GM23338 (cell line): Measurements from ENCODE around the gene WAPL. TPM values are rescaled to one million over a fixed set of nuclear protein-coding genes. Genes with fewer than 3 reads are reported as not detected.

ENCODE experiments used
- ATAC-seq: fragments of 200-7000 bp; cut with Tn5 transposase; 3 replicates; pipeline ENCODE4 v1.9.1; 2020
- DNase-seq: peaks from one replicate; pipeline ENCODE4 v3.0.0-alpha.2; 2015; ENCODE audit warnings: low spot score
- H2AFZ ChIP-seq: fragments of 200-600 bp; sonication (generic); 2 replicates; pipeline ENCODE4 v1.8.0; 2016; ENCODE audit warnings: antibody characterized with exemption, mild to moderate bottlenecking, moderate library complexity
- H3F3A ChIP-seq: fragments of 200-600 bp; sonication (generic); replicated peaks from 2 replicates; pipeline ENCODE4 v1.8.0; 2017; ENCODE audit warnings: antibody characterized with exemption, mixed run types, low read depth
- H3K27ac ChIP-seq: fragments of 200-600 bp; sonication (generic); 2 replicates; pipeline ENCODE4 v1.6.1; 2016; ENCODE audit warnings: low read depth
- H3K27me3 ChIP-seq: fragments of 200-600 bp; sonication (generic); 2 replicates; pipeline ENCODE4 v1.8.0; 2016; ENCODE audit warnings: mild to moderate bottlenecking, mixed run types, moderate library complexity; ENCODE audit not compliant: insufficient read depth
- H3K36me3 ChIP-seq: fragments of 200-600 bp; sonication (generic); 2 replicates; pipeline ENCODE4 v1.8.0; 2016; ENCODE audit warnings: mild to moderate bottlenecking; ENCODE audit not compliant: insufficient read depth
- H3K4me1 ChIP-seq: fragments of 200-600 bp; sonication (generic); 2 replicates; pipeline ENCODE4 v1.8.0; 2016; ENCODE audit warnings: mild to moderate bottlenecking, moderate library complexity; ENCODE audit not compliant: insufficient read depth
- H3K4me2 ChIP-seq: fragments of 200-600 bp; sonication (generic); 2 replicates; pipeline ENCODE4 v1.7.1; 2017; ENCODE audit warnings: mixed run types
- H3K4me3 ChIP-seq: fragments of 200-600 bp; sonication (generic); 2 replicates; pipeline ENCODE4 v1.6.1; 2016; ENCODE audit warnings: mixed run types
- H3K79me2 ChIP-seq: fragments of 200-600 bp; sonication (generic); replicated peaks from 2 replicates; pipeline ENCODE4 v1.8.0; 2017; ENCODE audit warnings: mild to moderate bottlenecking; ENCODE audit not compliant: insufficient read depth
- H3K9me2 ChIP-seq: fragments of 200-600 bp; sonication (generic); 2 replicates; pipeline ENCODE4 v1.8.0; 2017; ENCODE audit not compliant: insufficient read depth
- H4K20me1 ChIP-seq: fragments of 200-600 bp; sonication (generic); replicated peaks from 2 replicates; pipeline ENCODE4 v1.8.0; 2017; ENCODE audit warnings: mild to moderate bottlenecking; ENCODE audit not compliant: insufficient read depth
- H3K27ac Mint-ChIP-seq: 2 replicates; pipeline ENCODE4 v1.8.0; 2020; ENCODE audit warnings: inconsistent platforms, mild to moderate bottlenecking, moderate library complexity, mixed read lengths
- H3K27me3 Mint-ChIP-seq: 3 replicates; pipeline ENCODE4 v1.8.0; 2022; ENCODE audit warnings: low read depth, mild to moderate bottlenecking, moderate library complexity, mixed read lengths, inconsistent platforms; ENCODE audit not compliant: insufficient read depth, poor library complexity
- H3K36me3 Mint-ChIP-seq: 3 replicates; pipeline ENCODE4 v1.8.0; 2021; ENCODE audit warnings: low read depth, mild to moderate bottlenecking, inconsistent platforms, moderate library complexity, mixed read lengths
- H3K4me1 Mint-ChIP-seq: 3 replicates; pipeline ENCODE4 v1.8.0; 2020; ENCODE audit warnings: mild to moderate bottlenecking, inconsistent platforms, mixed read lengths
- H3K4me3 Mint-ChIP-seq: 3 replicates; pipeline ENCODE4 v1.8.0; 2021; ENCODE audit warnings: moderate library complexity, mild to moderate bottlenecking, inconsistent platforms, mixed read lengths
- H3K9me3 Mint-ChIP-seq: 3 replicates; pipeline ENCODE4 v1.8.0; 2020; ENCODE audit warnings: moderate library complexity, mild to moderate bottlenecking, inconsistent platforms, mixed read lengths
- CREB1 ChIP-seq: fragments of 250-450 bp; sonication (Bioruptor Pico); IDR thresholded peaks from 2 replicates; pipeline ENCODE4 v1.5.0; 2020; ENCODE audit warnings: low read depth, mild to moderate bottlenecking, moderate library complexity
- CTCF ChIP-seq, 2 experiments: fragments of 200-600 bp in 1 of 2; sonication (generic) in 1 of 2; conservative IDR thresholded peaks; 2 replicates each; pipeline versions ENCODE4 v1.5.1 to v1.6.1; 2016 to 2017; ENCODE audit warnings: antibody characterized with exemption in 2 of 2, low read depth in 2 of 2, mild to moderate bottlenecking in 2 of 2, moderate library complexity in 1 of 2
- ETS1 ChIP-seq: IDR thresholded peaks from 2 replicates; pipeline ENCODE4 v1.6.1; 2016; ENCODE audit warnings: antibody characterized with exemption
- EZH2 ChIP-seq: fragments of 200-600 bp; sonication (generic); IDR thresholded peaks from one replicate; pipeline ENCODE4 v1.8.0; 2017; ENCODE audit warnings: antibody characterized with exemption, mild to moderate bottlenecking, low read depth; ENCODE audit not compliant: unreplicated experiment
- EZH2phosphoT487 ChIP-seq: fragments of 200-600 bp; sonication (generic); IDR thresholded peaks from one replicate; pipeline ENCODE4 v1.8.1; 2018; ENCODE audit warnings: antibody characterized with exemption; ENCODE audit not compliant: unreplicated experiment
- JUNB ChIP-seq: IDR thresholded peaks from one replicate; pipeline ENCODE4 v1.6.1; 2016; ENCODE audit warnings: antibody characterized with exemption; ENCODE audit not compliant: unreplicated experiment
- NANOG ChIP-seq: IDR thresholded peaks from 2 replicates; pipeline ENCODE4 v1.6.1; 2016; ENCODE audit warnings: antibody characterized with exemption, borderline replicate concordance
- POLR2AphosphoS5 ChIP-seq: IDR thresholded peaks from 2 replicates; pipeline ENCODE4 v1.6.1; 2016; ENCODE audit warnings: antibody characterized with exemption, low read depth
- REST ChIP-seq: IDR thresholded peaks from one replicate; pipeline ENCODE4 v1.6.1; 2018; ENCODE audit warnings: antibody characterized with exemption; ENCODE audit not compliant: unreplicated experiment
- STAT1 ChIP-seq: IDR thresholded peaks from one replicate; pipeline ENCODE4 v1.6.1; 2016; ENCODE audit warnings: antibody characterized with exemption; ENCODE audit not compliant: unreplicated experiment
- ZNF114 ChIP-seq: fragments of 250-450 bp; sonication (Bioruptor Pico); IDR thresholded peaks from 2 replicates; pipeline ENCODE4 v1.5.0; 2020; ENCODE audit warnings: mild to moderate bottlenecking, moderate library complexity
- ZNF331 ChIP-seq: fragments of 250-450 bp; sonication (Bioruptor Pico); IDR thresholded peaks from 2 replicates; pipeline ENCODE4 v1.5.0; 2020; ENCODE audit warnings: low read depth, mild to moderate bottlenecking, moderate library complexity
- ZNF462 ChIP-seq: fragments of 250-450 bp; sonication (Bioruptor Pico); IDR thresholded peaks from 2 replicates; pipeline ENCODE4 v1.5.0; 2020; ENCODE audit warnings: mild to moderate bottlenecking, moderate library complexity
- polyA plus RNA-seq: library from polyadenylated mRNA; unstranded; fragments of >200 nt; fragmentation: Nextera tagmentation; extraction: Ambion mirVana; gene quantifications from 2 replicates; pipeline ENCODE4 v1.2.1, GENCODE V29; 2016
- total RNA-seq: library from RNA; depleted of rRNA; stranded (reverse); fragments of >200 nt; shearing (Covaris generic); gene quantifications from 2 replicates; pipeline ENCODE4 v1.2.3, GENCODE V29; 2014

WAPL gene
- total and polyA plus RNA-seq, 2 experiments from 2014 or later = 25.2 to 60.8 TPM

- no peak overlapping the region for H3K27ac ChIP-seq
- ATAC-seq = no peak
- Mint-ChIP-seq H3K27me3 (no peaks in the 10 kb centered on the region), H3K27ac (no peak overlapping the region), H3K9me3 (no peaks in the 10 kb centered on the region), H3K36me3 (peaks cover 77% of the 10 kb centered on the region), H3K4me1 (no peaks in the 10 kb centered on the region; the same call in 2 of the 3 replicates), H3K4me3 (no peak overlapping the region)
- H3K4me3 ChIP-seq = no peak overlapping the region
- no peak overlapping the region for H3K4me2 ChIP-seq
- H2AFZ ChIP-seq = no peak overlapping the region
- no peaks in the 10 kb centered on the region for H3K27me3 ChIP-seq
- H3K9me2 ChIP-seq = no peaks in the 10 kb centered on the region
- no peak for DNase-seq
- no peak for TF ChIP-seq EZH2
- TF ChIP-seq POLR2AphosphoS5 = no peak
- no peak for TF ChIP-seq JUNB
- no peak for TF ChIP-seq ZNF462 (CRISPR knock-in tag)
- TF ChIP-seq NANOG = no peak
- no peak for TF ChIP-seq CREB1
- TF ChIP-seq EZH2phosphoT487 = no peak
- TF ChIP-seq ZNF331 (CRISPR knock-in tag) = no peak
- TF ChIP-seq CTCF (conservative IDR thresholded peaks at IDR 0.05; ENCODE audit: low read depth in 2 of 2) = no peak
- no peak for TF ChIP-seq STAT1
- no peak for TF ChIP-seq ZNF114 (CRISPR knock-in tag)
- TF ChIP-seq REST = no peak
- TF ChIP-seq ETS1 = no peak
- no peaks in the 10 kb centered on the region for H3K79me2 ChIP-seq
- peaks cover 21% of the 10 kb centered on the region for H3K36me3 ChIP-seq
- peaks cover 8% of the 10 kb centered on the region for H3K4me1 ChIP-seq
- no peaks in the 10 kb centered on the region for H3F3A ChIP-seq
- H4K20me1 ChIP-seq = peaks cover 5% of the 10 kb centered on the region; the same call in 1 of the 2 replicates
Observed at GRCh38 chr10:86440874-86441843, 80.4 kb downstream of the WAPL start.
